PC-3 (cell line): ENCODE measurements around the gene RABGAP1. TPM values are rescaled to one million over a fixed set of nuclear protein-coding genes. Genes with fewer than 3 reads are reported as not detected.

Experiments
- ATAC-seq: fragments of 200-7000 bp; cut with Tn5 transposase; 2 replicates; pipeline ENCODE4 v1.9.1; 2020; ENCODE audit warnings: mild to moderate bottlenecking, moderate library complexity
- BruUV-seq: library from RNA; stranded (reverse); fragments of 400-500 nt; replicated peaks from 2 replicates; lab custom pipeline; 2021; lab: Mats Ljungman, UMichigan
- CTCF ChIA-PET: fragments of 300-600 bp; sonication (Branson Sonifier 250); formaldehyde crosslinking; loops from one replicate; lab custom pipeline; 2022; ENCODE audit warnings: antibody characterized with exemption; lab: Charles Lee
- POLR2A ChIA-PET: fragments of 300-600 bp; sonication (Branson Sonifier 250); formaldehyde crosslinking; loops from one replicate; lab custom pipeline; 2022; ENCODE audit warnings: antibody characterized with exemption; ENCODE audit not compliant: unreplicated experiment; lab: Charles Lee
- DNase-seq: peaks from one replicate; pipeline ENCODE4 v3.0.0-alpha.2; 2015
- H2AFZ ChIP-seq: fragments of 300-600 bp; sonication (generic); 2 replicates; pipeline ENCODE4 v1.6.0; 2016; ENCODE audit warnings: antibody characterized with exemption, low read length
- H3F3A ChIP-seq: fragments of 300-600 bp; sonication (generic); one replicate; pipeline ENCODE4 v1.6.0; 2017; ENCODE audit warnings: antibody characterized with exemption, low read length, control low read depth, mild to moderate bottlenecking; ENCODE audit not compliant: unreplicated experiment
- H3K27ac ChIP-seq: fragments of 300-600 bp; sonication (generic); 2 replicates; pipeline ENCODE4 v1.5.1; 2016; ENCODE audit warnings: mild to moderate bottlenecking, low read length
- H3K27me3 ChIP-seq: fragments of 300-600 bp; sonication (generic); 2 replicates; pipeline ENCODE4 v1.6.1; 2016; ENCODE audit warnings: low read length, mixed read lengths
- H3K36me3 ChIP-seq: fragments of 300-600 bp; sonication (generic); 2 replicates; pipeline ENCODE4 v1.6.1; 2016; ENCODE audit warnings: low read depth, mixed run types, low read length, mixed read lengths
- H3K4me1 ChIP-seq: fragments of 300-600 bp; sonication (generic); 2 replicates; pipeline ENCODE4 v1.5.1; 2016; ENCODE audit warnings: low read length; ENCODE audit not compliant: insufficient read depth
- H3K4me2 ChIP-seq: fragments of 300-600 bp; sonication (generic); 2 replicates; pipeline ENCODE4 v1.6.0; 2016; ENCODE audit warnings: low read length
- H3K4me3 ChIP-seq: fragments of 300-600 bp; sonication (generic); 2 replicates; pipeline ENCODE4 v1.5.1; 2016; ENCODE audit warnings: mild to moderate bottlenecking, low read length, mixed read lengths
- H3K79me2 ChIP-seq: fragments of 300-600 bp; sonication (generic); 2 replicates; pipeline ENCODE4 v1.6.1; 2017; ENCODE audit warnings: low read length, mixed read lengths
- H3K9ac ChIP-seq: fragments of 300-600 bp; sonication (generic); 2 replicates; pipeline ENCODE4 v1.6.0; 2016; ENCODE audit warnings: mild to moderate bottlenecking, low read length
- H3K9me2 ChIP-seq: fragments of 300-600 bp; sonication (generic); replicated peaks from 2 replicates; pipeline ENCODE4 v1.6.1; 2016; ENCODE audit warnings: mixed run types, low read length, mixed read lengths
- H3K9me3 ChIP-seq: fragments of 300-600 bp; sonication (generic); 2 replicates; pipeline ENCODE4 v1.6.1; 2016; ENCODE audit warnings: low read length, mixed read lengths
- H4K20me1 ChIP-seq: fragments of 300-600 bp; sonication (generic); 2 replicates; pipeline ENCODE4 v1.6.1; 2016; ENCODE audit warnings: low read length, mixed read lengths
- CTCF ChIP-seq: fragments of 300-600 bp; sonication (generic); conservative IDR thresholded peaks from 2 replicates; pipeline ENCODE4 v1.5.1; 2017; ENCODE audit warnings: antibody characterized with exemption, low read depth, mild to moderate bottlenecking, low read length
- EZH2 ChIP-seq: fragments of 300-600 bp; sonication (generic); IDR thresholded peaks from one replicate; pipeline ENCODE4 v1.6.1; 2017; ENCODE audit warnings: antibody characterized with exemption, mild to moderate bottlenecking, low read length; ENCODE audit not compliant: unreplicated experiment
- EZH2phosphoT487 ChIP-seq: fragments of 300-600 bp; sonication (generic); IDR thresholded peaks from 2 replicates; pipeline ENCODE4 v1.6.1; 2018; ENCODE audit warnings: mild to moderate bottlenecking, antibody characterized with exemption, low read length, borderline replicate concordance
- intact Hi-C: fragments of 100-400 bp; cut with micrococcal nuclease; formaldehyde crosslinking; loops from 2 replicates; pipeline ENCODE4 v1.9.0; 2023
- total RNA-seq: library from RNA; depleted of rRNA; stranded (reverse); fragments of >200 nt; gene quantifications from 2 replicates; pipeline ENCODE4 v1.2.3, GENCODE V29; 2014

Gene RABGAP1
- total RNA-seq, 1 experiment from 2014 or later, result 16.5 TPM

GRCh38 chr9:123099042-123099441 is 158.2 kb downstream of the RABGAP1 start:
- no peak overlapping the region for H3K4me3 ChIP-seq
- no peak for TF ChIP-seq CTCF
- no peak for TF ChIP-seq EZH2
- no peak for TF ChIP-seq EZH2phosphoT487

DNA sequence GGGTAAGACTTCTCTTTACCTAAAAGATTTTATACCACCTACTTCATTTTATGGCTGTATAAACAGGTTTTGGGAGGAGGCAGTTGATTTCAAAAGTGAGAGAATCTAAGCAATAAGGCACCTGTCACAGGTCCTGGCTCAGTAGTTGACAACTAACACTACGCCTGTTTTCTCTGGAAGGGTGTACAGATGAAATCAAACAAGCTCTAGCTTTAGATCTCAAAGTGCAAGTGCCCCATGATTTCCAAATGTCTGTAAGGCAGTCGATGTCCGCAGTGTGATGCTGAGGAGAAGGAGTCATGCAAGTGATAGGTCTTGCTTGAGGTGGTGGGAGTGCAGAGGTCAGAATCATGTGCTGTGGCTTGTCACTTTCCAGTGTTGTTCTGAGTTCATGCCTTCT is 158.7 kb downstream of the RABGAP1 start:
- CTCF ChIA-PET, result no interaction called here
- Histone ChIP-seq H3K79me2 (no peaks in the 10 kb centered on the region), H3K4me3 (no peak overlapping the region), H4K20me1 (no peaks in the 10 kb centered on the region), H3K9me2 (no peaks in the 10 kb centered on the region), H3K9ac (no peak overlapping the region), H3K27me3 (no peaks in the 10 kb centered on the region), H3K27ac (no peak overlapping the region), H3K4me1 (no peaks in the 10 kb centered on the region), H3K9me3 (no peaks in the 10 kb centered on the region), H3K36me3 (peaks cover 15% of the 10 kb centered on the region; the same call in 1 of the 2 replicates), H3K4me2 (no peak overlapping the region), H2AFZ (no peak overlapping the region), H3F3A (no peaks in the 10 kb centered on the region)
- intact Hi-C loops, result no loop called here
- POLR2A ChIA-PET, result no interaction called here
- TF ChIP-seq CTCF (no peak), EZH2 (no peak), EZH2phosphoT487 (no peak)
- no TSS peak for BruUV-seq
- ATAC-seq, result no peak
- no peak for DNase-seq

More at GRCh38 chr9:123099042-123099441, 158.2 kb downstream of the RABGAP1 start:
- ChIA-PET POLR2A (no interaction called here), CTCF (no interaction called here)
- Histone ChIP-seq H2AFZ (no peak overlapping the region), H3K36me3 (peaks cover 15% of the 10 kb centered on the region; the same call in 1 of the 2 replicates), H3K4me2 (no peak overlapping the region), H3K9me2 (no peaks in the 10 kb centered on the region), H3K9ac (no peak overlapping the region), H3K27ac (no peak overlapping the region), H3K9me3 (no peaks in the 10 kb centered on the region), H3K27me3 (no peaks in the 10 kb centered on the region), H3K4me1 (no peaks in the 10 kb centered on the region), H3F3A (no peaks in the 10 kb centered on the region), H3K79me2 (no peaks in the 10 kb centered on the region), H4K20me1 (no peaks in the 10 kb centered on the region)
- intact Hi-C loops, result no loop called here
- BruUV-seq, result no TSS peak
- DNase-seq (no peak), ATAC-seq (no peak)

GRCh38 chr9:123102375-123103113 is 161.7 kb downstream of the RABGAP1 start:
- intact Hi-C loops, result no loop called here

More at GRCh38 chr9:123102375-123103113, 161.7 kb downstream of the RABGAP1 start:
- H3K27me3 ChIP-seq, result no peaks in the 10 kb centered on the region
- H3K9me3 ChIP-seq, result no peaks in the 10 kb centered on the region
- TF ChIP-seq EZH2 (no peak), CTCF (peak; percentile 51)
- no peaks in the 10 kb centered on the region for H3K79me2 ChIP-seq
- H3K36me3 ChIP-seq, result peaks cover 15% of the 10 kb centered on the region; the same call in 1 of the 2 replicates
- no peak overlapping the region for H2AFZ ChIP-seq
- no peaks in the 10 kb centered on the region for H3K9me2 ChIP-seq
- no peak overlapping the region for H3K4me2 ChIP-seq
- CTCF ChIA-PET, result interaction anchor here (1.6 kb wide), 1 partner anchor 248 kb away, joined by 10 read pairs; no protein-coding TSS in a partner anchor
- no peak overlapping the region for H3K4me3 ChIP-seq
- H3K9ac ChIP-seq, result no peak overlapping the region
- no peak overlapping the region for H3K27ac ChIP-seq
- ATAC-seq (no peak), DNase-seq (peak; percentile 6)
- no peaks in the 10 kb centered on the region for H3K4me1 ChIP-seq
- H4K20me1 ChIP-seq, result no peaks in the 10 kb centered on the region
- BruUV-seq, result no TSS peak
- no peaks in the 10 kb centered on the region for H3F3A ChIP-seq
- POLR2A ChIA-PET, result no interaction called here
